K562 (cell line): ENCODE results near the gene NHSL2. TPM values are rescaled to one million over a fixed set of nuclear protein-coding genes. Genes with fewer than 3 reads are reported as not detected.

Source experiments
- ATAC-seq: fragments of 200-7000 bp; cut with Tn5 transposase; 3 replicates; pipeline ENCODE4 v1.9.1; 2020; ENCODE audit warnings: moderate library complexity
- BruUV-seq: library from RNA; stranded (reverse); fragments of 400-500 nt; replicated peaks from 2 replicates; lab custom pipeline; 2021; lab: Mats Ljungman, UMichigan
- CTCF ChIA-PET: fragments of 300-600 bp; formaldehyde crosslinking; extraction: SDS; loops from one replicate; lab custom pipeline; 2021; ENCODE audit warnings: low intra/inter-chr PET ratio; lab: Yijun Ruan, JAX
- POLR2A ChIA-PET: fragments of 300-600, 350-650 bp; sonication (Branson Sonifier 250); formaldehyde crosslinking; extraction: SDS; loops from one replicate; lab custom pipeline; 2021; ENCODE audit warnings: antibody characterized with exemption, inconsistent platforms; lab: Yijun Ruan, JAX
- DNase-seq, 4 experiments: peaks; one replicate each; pipeline versions ENCODE4 v3.0.0 to v3.0.0-alpha.2; 2011 to 2018; ENCODE audit warnings: low spot score in 3 of 4, mixed read lengths in 3 of 4; ENCODE audit errors: extremely low read depth in 1 of 4
- FAIRE-seq: peaks from 2 replicates; lab custom pipeline; 2011; peaks lifted over from hg19 to GRCh38; lab: Jason Lieb, UNC
- H2AFZ ChIP-seq: 2 replicates; pipeline ENCODE4 v1.6.0; 2011; ENCODE audit warnings: low read depth, low read length, control low read depth, inconsistent platforms
- H3K27ac ChIP-seq: fragments of 200-600 bp; 3 replicates; pipeline ENCODE4 v1.8.0; 2011; ENCODE audit warnings: low read depth, mild to moderate bottlenecking, control low read depth, inconsistent platforms, low read length, moderate library complexity, mixed read lengths; ENCODE audit errors: extremely low read depth
- H3K27me3 ChIP-seq, 2 experiments: fragments of 300-600 bp in 1 of 2; 2 replicates in 1 of 2; 3 replicates in 1 of 2; pipeline versions ENCODE4 v1.6.0 to v1.8.0; 2011; ENCODE audit warnings: inconsistent platforms in 2 of 2, low read length in 2 of 2, mild to moderate bottlenecking in 1 of 2, mixed read lengths in 1 of 2, moderate library complexity in 1 of 2; ENCODE audit not compliant: control insufficient read depth in 2 of 2, insufficient read depth in 2 of 2
- H3K36me3 ChIP-seq: fragments of 300-600 bp; 3 replicates; pipeline ENCODE4 v1.8.0; 2011; ENCODE audit warnings: mild to moderate bottlenecking, low read length, inconsistent platforms; ENCODE audit not compliant: control insufficient read depth, insufficient read depth
- H3K4me1 ChIP-seq, 2 experiments: fragments of 200-600 bp in 1 of 2; replicated peaks in 1 of 2; 2 replicates in 1 of 2; 3 replicates in 1 of 2; pipeline versions ENCODE4 v1.5.1 to v1.8.0; 2011; ENCODE audit warnings: inconsistent platforms in 2 of 2, low read length in 2 of 2, mild to moderate bottlenecking in 1 of 2, mixed read lengths in 1 of 2, moderate library complexity in 1 of 2; ENCODE audit not compliant: control insufficient read depth in 2 of 2, insufficient read depth in 2 of 2
- H3K4me2 ChIP-seq: 2 replicates; pipeline ENCODE4 v1.6.1; 2011; ENCODE audit warnings: low read length, control low read depth, inconsistent platforms, mixed read lengths; ENCODE audit not compliant: insufficient read depth
- H3K4me3 ChIP-seq: fragments of 200-600 bp; sonication (generic), shearing (Covaris generic); 2 replicates; pipeline ENCODE4 v1.5.1; 2016; ENCODE audit warnings: control low read depth, inconsistent platforms
- H3K79me2 ChIP-seq: fragments of 200-600 bp; 3 replicates; pipeline ENCODE4 v1.8.0; 2011; ENCODE audit warnings: low read length, inconsistent platforms; ENCODE audit not compliant: control insufficient read depth, insufficient read depth
- H3K9ac ChIP-seq, 2 experiments: 2 replicates each; pipeline versions ENCODE4 v1.6.0 to v1.6.1; 2011; ENCODE audit warnings: low read depth in 2 of 2, low read length in 2 of 2, control low read depth in 1 of 2, inconsistent platforms in 1 of 2, mild to moderate bottlenecking in 1 of 2, mixed read lengths in 1 of 2; ENCODE audit not compliant: insufficient read depth in 1 of 2
- H3K9me1 ChIP-seq: one replicate; pipeline ENCODE4 v1.6.0; 2011; ENCODE audit warnings: inconsistent platforms, mild to moderate bottlenecking, low read length, moderate library complexity; ENCODE audit not compliant: control insufficient read depth, insufficient read depth
- H3K9me3 ChIP-seq: replicated peaks from 2 replicates; pipeline ENCODE4 v1.5.1; 2011; ENCODE audit warnings: low read depth, low read length, inconsistent platforms; ENCODE audit not compliant: control insufficient read depth, insufficient read depth
- H4K20me1 ChIP-seq: replicated peaks from 2 replicates; pipeline ENCODE4 v1.6.1; 2011; ENCODE audit warnings: low read length, inconsistent platforms, mixed read lengths; ENCODE audit not compliant: control insufficient read depth, insufficient read depth
- DLX4 ChIP-seq: fragments of 250-450 bp; sonication (Bioruptor Pico); IDR thresholded peaks from 2 replicates; pipeline ENCODE4 v1.6.1; 2021; ENCODE audit warnings: mild to moderate bottlenecking
- HINFP ChIP-seq: fragments of 450-650 bp; conservative IDR thresholded peaks from 2 replicates; pipeline ENCODE4 v1.6.1; 2016; ENCODE audit warnings: missing genetic modification characterization, low read depth, mild to moderate bottlenecking, control low read depth, missing compliant biosample characterization
- HNRNPH1 ChIP-seq: fragments of 200-400 bp; formaldehyde crosslinking; optimal IDR thresholded peaks from 2 replicates; pipeline ENCODE3; 2017; ENCODE audit warnings: low read depth, mild to moderate bottlenecking, low read length, moderate library complexity
- MITF ChIP-seq: IDR thresholded peaks from 2 replicates; pipeline ENCODE4 v1.6.1; 2014; ENCODE audit warnings: antibody characterized with exemption
- NR0B1 ChIP-seq: fragments of 450-650 bp; IDR thresholded peaks from one replicate; pipeline ENCODE4 v1.6.1; 2018; ENCODE audit warnings: mild to moderate bottlenecking, moderate library complexity; ENCODE audit not compliant: partially characterized antibody
- TFAP4 ChIP-seq: sonication (generic); formaldehyde crosslinking; IDR thresholded peaks from 2 replicates; pipeline ENCODE4 v1.8.0; 2022; ENCODE audit warnings: missing genetic modification reagents, mild to moderate bottlenecking, moderate library complexity, borderline replicate concordance
- ZNF274 ChIP-seq: IDR thresholded peaks from 2 replicates; pipeline ENCODE4 v1.6.1; 2011; ENCODE audit warnings: low read depth, mild to moderate bottlenecking, low read length, moderate library complexity, borderline replicate concordance
- ZNF282 ChIP-seq: sonication (generic); formaldehyde crosslinking; IDR thresholded peaks from 2 replicates; pipeline ENCODE4 v1.8.1; 2023; ENCODE audit warnings: missing genetic modification reagents
- ZNF311 ChIP-seq: fragments of 250-450 bp; sonication (Bioruptor Pico); IDR thresholded peaks from 2 replicates; pipeline ENCODE4 v1.4.0; 2020; ENCODE audit warnings: mild to moderate bottlenecking, moderate library complexity
- ZNF316 ChIP-seq: fragments of 450-650 bp; IDR thresholded peaks from 2 replicates; pipeline ENCODE4 v1.6.1; 2016
- ZNF436 ChIP-seq: fragments of 250-450, 450-650 bp; sonication (Bioruptor Pico); formaldehyde crosslinking; IDR thresholded peaks from 2 replicates; pipeline ENCODE4 v1.7.0; 2020; ENCODE audit warnings: mild to moderate bottlenecking
- ZNF76 ChIP-seq: fragments of 250-450 bp; sonication (Bioruptor Pico); IDR thresholded peaks from 2 replicates; pipeline ENCODE4 v1.4.0; 2020; ENCODE audit warnings: mild to moderate bottlenecking, moderate library complexity, borderline replicate concordance
- WGBS: fragments of 100-300 bp; shearing (Covaris generic); methylation state at CpG from one replicate; pipeline ENCODE4 v1.1.6; 2016; ENCODE audit warnings: low coverage, mixed read lengths; ENCODE audit not compliant: insufficient coverage; ENCODE audit errors: missing lambda C conversion rate; 5-methylcytosine and 5-hydroxymethylcytosine counted together
- in situ Hi-C: fragments of 300-500 bp; cut with MboI; formaldehyde crosslinking; loops from 4 replicates; pipeline ENCODE4 v1.15.0; 2018; ENCODE audit warnings: inconsistent platforms, mixed read lengths
- intact Hi-C: fragments of 100-400 bp; cut with micrococcal nuclease; formaldehyde crosslinking; loops from 2 replicates; pipeline ENCODE4 v1.14.2; 2022
- polyA plus RNA-seq, 8 experiments: library from polyadenylated mRNA; depleted of rRNA in 4 of 8; stranded (reverse) in 5 of 8; unstranded in 3 of 8; fragments of >200 nt; fragmentation: Nextera tagmentation in 2 of 8; fragmentation: Illumina TruSeq in 1 of 8; extraction: Ambion mirVana in 2 of 8; extraction: Trizol in 1 of 8; gene quantifications; 2 replicates each; pipeline versions ENCODE4 v1.2.1 to v1.2.3, GENCODE V29; 2011 to 2014; ENCODE audit warnings: inconsistent platforms in 1 of 8, missing spikeins in 1 of 8
- total RNA-seq, 7 experiments: library from RNA; depleted of rRNA in 6 of 7; stranded (reverse); fragments of >200 nt in 6 of 7; fragmentation: Illumina TruSeq in 2 of 7; extraction: Trizol in 2 of 7; gene quantifications; 2 replicates each; pipeline versions ENCODE4 v1.2.1 to v1.2.3, GENCODE V29; 2011 to 2021; ENCODE audit warnings: low replicate concordance in 1 of 7

Gene NHSL2
- total and polyA plus RNA-seq, 9 of the 15 experiments (the other 6 are each of a cell fraction or from before 2014, with no cell fraction given): 0.02 TPM; not detected in 8

GRCh38 chrX:72159769-72160168 lies 249.1 kb downstream of the NHSL2 start (continued):
- no peak for TF ChIP-seq NR0B1
- no peak for TF ChIP-seq DLX4 (CRISPR knock-in tag)

GRCh38 chrX:72165551-72165950 lies 254.9 kb downstream of the NHSL2 start:
- ChIA-PET CTCF (no interaction called here), POLR2A (no interaction called here)
- WGBS: 0% methylated on average over 4 of the region's 4 CpGs
- H3K36me3 ChIP-seq: no peaks in the 10 kb centered on the region
- no peak overlapping the region for H2AFZ ChIP-seq
- H3K9me1 ChIP-seq: no peaks in the 10 kb centered on the region
- H3K79me2 ChIP-seq: no peaks in the 10 kb centered on the region
- in situ Hi-C loops: no loop called here
- no peak overlapping the region for H3K4me2 ChIP-seq
- no peaks in the 10 kb centered on the region for H3K9me3 ChIP-seq
- H3K4me1 ChIP-seq: no peaks in the 10 kb centered on the region
- no peaks in the 10 kb centered on the region for H4K20me1 ChIP-seq
- FAIRE-seq (no peak), DNase-seq (no peak), ATAC-seq (no peak)
- H3K9ac ChIP-seq: no peak overlapping the region
- H3K4me3 ChIP-seq: no peak overlapping the region
- intact Hi-C loops: no loop called here
- TF ChIP-seq HNRNPH1 (no peak), TFAP4 (CRISPR knock-in tag) (no peak), MITF (no peak), ZNF316 (no peak), ZNF282 (CRISPR knock-in tag) (no peak), ZNF274 (no peak), ZNF76 (CRISPR knock-in tag) (no peak), ZNF311 (CRISPR knock-in tag) (no peak), ZNF436 (CRISPR knock-in tag) (no peak), HINFP (tag) (no peak)
- no peak overlapping the region for H3K27ac ChIP-seq
- BruUV-seq: no TSS peak
- H3K27me3 ChIP-seq: no peaks in the 10 kb centered on the region
